ENCODE results near the gene TNFRSF25.

Gene TNFRSF25

DNA sequence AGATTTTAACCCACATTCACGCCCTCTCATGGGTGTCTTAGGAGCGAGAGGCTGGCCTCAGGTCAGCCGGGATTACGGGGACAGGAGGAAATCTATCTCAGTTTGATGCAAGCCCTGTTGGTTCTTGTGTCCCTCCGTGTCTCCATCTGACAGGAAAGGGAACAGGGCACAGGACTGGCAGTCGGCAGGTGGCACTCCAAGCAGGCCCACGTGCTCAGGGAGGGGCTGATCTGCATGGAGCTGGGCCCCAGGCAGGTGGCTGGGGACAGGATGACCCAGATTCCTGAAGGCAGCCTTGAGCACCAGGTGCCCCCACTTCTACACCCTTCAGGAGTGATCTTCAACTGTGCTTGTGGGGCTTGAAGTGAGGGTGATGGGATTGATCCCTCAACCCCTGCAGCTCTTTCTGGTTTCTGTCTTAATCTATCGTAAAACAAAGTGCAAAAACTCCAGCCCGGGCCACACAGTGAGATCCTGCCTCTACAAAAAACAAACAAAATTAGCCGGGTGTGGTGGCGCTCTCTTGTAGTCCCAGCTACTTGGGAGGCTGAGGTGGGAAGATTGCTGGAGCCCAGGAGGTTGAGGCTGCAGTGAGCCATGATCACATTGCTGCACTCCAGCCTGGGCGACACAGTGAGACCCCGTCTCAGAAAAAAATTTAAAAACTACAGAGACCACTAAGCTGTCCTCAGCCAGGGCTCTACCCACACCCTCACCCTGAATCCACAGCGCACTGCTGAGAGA is 17.2 kb upstream of the TNFRSF25 start:
- TF ChIP-seq POLR2AphosphoS5 (IDR thresholded peaks at IDR 0.05; ENCODE audit: low read depth, low read length): no peak
- no peak for TF ChIP-seq FOXP2 (optimal IDR thresholded peaks at IDR 0.05; ENCODE audit: borderline replicate concordance, extremely low read depth, extremely low read length, insufficient read depth)
- TF ChIP-seq, protein P1, sequence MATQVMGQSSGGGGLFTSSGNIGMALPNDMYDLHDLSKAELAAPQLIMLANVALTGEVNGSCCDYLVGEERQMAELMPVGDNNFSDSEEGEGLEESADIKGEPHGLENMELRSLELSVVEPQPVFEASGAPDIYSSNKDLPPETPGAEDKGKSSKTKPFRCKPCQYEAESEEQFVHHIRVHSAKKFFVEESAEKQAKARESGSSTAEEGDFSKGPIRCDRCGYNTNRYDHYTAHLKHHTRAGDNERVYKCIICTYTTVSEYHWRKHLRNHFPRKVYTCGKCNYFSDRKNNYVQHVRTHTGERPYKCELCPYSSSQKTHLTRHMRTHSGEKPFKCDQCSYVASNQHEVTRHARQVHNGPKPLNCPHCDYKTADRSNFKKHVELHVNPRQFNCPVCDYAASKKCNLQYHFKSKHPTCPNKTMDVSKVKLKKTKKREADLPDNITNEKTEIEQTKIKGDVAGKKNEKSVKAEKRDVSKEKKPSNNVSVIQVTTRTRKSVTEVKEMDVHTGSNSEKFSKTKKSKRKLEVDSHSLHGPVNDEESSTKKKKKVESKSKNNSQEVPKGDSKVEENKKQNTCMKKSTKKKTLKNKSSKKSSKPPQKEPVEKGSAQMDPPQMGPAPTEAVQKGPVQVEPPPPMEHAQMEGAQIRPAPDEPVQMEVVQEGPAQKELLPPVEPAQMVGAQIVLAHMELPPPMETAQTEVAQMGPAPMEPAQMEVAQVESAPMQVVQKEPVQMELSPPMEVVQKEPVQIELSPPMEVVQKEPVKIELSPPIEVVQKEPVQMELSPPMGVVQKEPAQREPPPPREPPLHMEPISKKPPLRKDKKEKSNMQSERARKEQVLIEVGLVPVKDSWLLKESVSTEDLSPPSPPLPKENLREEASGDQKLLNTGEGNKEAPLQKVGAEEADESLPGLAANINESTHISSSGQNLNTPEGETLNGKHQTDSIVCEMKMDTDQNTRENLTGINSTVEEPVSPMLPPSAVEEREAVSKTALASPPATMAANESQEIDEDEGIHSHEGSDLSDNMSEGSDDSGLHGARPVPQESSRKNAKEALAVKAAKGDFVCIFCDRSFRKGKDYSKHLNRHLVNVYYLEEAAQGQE (IDR thresholded peaks at IDR 0.05; ENCODE audit: insufficient read depth in 1 of 2, low read depth in 2 of 2, low read length in 2 of 2): no peak
- no peak for TF ChIP-seq TAF1 (IDR thresholded peaks at IDR 0.05; ENCODE audit: borderline replicate concordance, insufficient read depth, low read length)
- no peak for TF ChIP-seq SIN3A (IDR thresholded peaks at IDR 0.05; ENCODE audit: borderline replicate concordance, insufficient read depth, low read length)

DNA sequence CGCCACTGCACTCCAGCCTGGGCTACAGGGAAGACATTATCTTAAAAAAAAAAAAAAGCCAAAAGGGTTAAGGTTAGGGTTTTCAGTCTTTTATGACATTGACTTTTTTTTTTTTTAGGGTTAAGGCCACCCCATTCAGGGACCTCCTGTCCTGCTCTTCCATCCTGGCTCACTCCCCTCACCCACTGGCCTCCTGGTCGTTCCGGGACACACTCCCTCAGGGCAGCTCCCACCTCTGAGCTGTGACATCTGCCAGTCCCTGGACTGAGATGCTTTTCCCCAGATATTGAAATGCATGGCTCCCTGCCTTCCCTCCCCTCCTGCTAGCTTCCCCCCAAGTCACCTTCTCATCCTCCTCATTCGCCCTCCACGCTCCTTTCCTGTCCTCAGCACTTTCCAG is 15.8 kb upstream of the TNFRSF25 start:
- TF ChIP-seq, protein P1 (IDR thresholded peaks at IDR 0.05; ENCODE audit: insufficient read depth in 1 of 2, low read depth in 2 of 2, low read length in 2 of 2): no peak
- TF ChIP-seq FOXP2 (optimal IDR thresholded peaks at IDR 0.05; ENCODE audit: borderline replicate concordance, extremely low read depth, extremely low read length, insufficient read depth): no peak

DNA sequence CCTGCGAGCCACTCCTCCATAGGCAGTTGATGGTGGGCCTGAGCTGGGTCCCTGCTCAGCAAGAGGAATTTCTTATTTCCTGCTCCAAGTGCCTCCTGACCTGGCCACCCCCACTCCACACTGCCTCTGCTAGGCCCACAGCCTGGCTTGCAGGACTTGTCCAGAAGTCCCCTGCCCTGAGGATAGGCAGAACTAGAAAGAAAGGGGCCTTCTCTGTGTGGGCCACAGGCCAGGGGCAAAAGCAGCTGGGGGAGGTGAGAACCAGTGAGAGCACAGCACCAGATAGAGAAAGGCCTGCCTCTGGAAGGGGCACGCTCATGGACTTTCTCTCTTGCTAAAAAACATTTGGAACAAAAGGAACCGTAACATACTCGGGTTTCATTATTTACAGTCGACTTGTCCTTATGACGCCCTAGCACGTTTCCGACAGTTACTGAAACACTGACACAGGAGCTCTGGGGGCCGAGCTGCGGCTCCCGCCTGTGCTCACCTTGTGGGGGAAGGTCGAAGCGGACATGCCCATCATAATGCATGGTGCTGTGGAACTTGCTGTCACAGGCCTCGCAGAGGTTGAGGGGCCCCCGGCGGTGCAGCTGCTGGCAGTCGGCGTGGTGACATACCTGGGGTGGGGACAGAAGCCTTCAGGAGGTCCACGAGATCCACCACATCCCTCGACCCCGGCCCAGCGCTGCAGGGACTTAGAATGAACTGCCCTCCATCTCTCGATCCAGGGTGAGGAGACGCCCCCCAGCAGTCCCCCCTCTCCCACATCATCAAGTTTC is 11.3 kb upstream of the TNFRSF25 start:
- TF ChIP-seq POLR2AphosphoS5 (IDR thresholded peaks at IDR 0.05; ENCODE audit: low read depth, low read length) (no peak), FOXP2 (optimal IDR thresholded peaks at IDR 0.05; ENCODE audit: borderline replicate concordance, extremely low read depth, extremely low read length, insufficient read depth) (no peak), SIN3A (IDR thresholded peaks at IDR 0.05; ENCODE audit: borderline replicate concordance, insufficient read depth, low read length) (no peak), TAF1 (IDR thresholded peaks at IDR 0.05; ENCODE audit: borderline replicate concordance, insufficient read depth, low read length) (no peak)
- TF ChIP-seq, protein P1 (IDR thresholded peaks at IDR 0.05; ENCODE audit: insufficient read depth in 1 of 2, low read depth in 2 of 2, low read length in 2 of 2): no peak

DNA sequence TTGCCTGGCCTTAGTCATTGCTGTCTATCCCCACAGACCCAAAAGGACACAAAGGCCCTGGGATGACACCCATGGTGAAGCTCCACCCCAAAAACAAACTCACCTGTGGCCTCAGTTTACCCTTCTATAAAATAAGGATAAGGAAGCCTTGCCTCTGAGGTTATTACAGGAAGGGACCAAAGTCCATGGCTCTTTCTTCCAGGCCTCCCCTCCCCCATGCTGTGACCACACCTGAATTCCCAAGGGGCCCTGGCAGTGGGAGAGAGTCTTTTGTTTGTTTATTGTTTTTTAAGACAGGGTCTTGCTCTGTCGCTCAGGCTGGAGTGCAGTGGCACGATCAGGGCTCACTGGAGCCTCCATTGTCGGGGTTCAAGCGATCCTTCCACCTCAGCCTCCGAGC is 10.5 kb upstream of the TNFRSF25 start:
- TF ChIP-seq, protein P1 (IDR thresholded peaks at IDR 0.05; ENCODE audit: insufficient read depth in 1 of 2, low read depth in 2 of 2, low read length in 2 of 2): no peak
- TF ChIP-seq POLR2AphosphoS5 (IDR thresholded peaks at IDR 0.05; ENCODE audit: low read depth, low read length) (no peak), TAF1 (IDR thresholded peaks at IDR 0.05; ENCODE audit: borderline replicate concordance, insufficient read depth, low read length) (no peak), SIN3A (IDR thresholded peaks at IDR 0.05; ENCODE audit: borderline replicate concordance, insufficient read depth, low read length) (no peak), FOXP2 (optimal IDR thresholded peaks at IDR 0.05; ENCODE audit: borderline replicate concordance, extremely low read depth, extremely low read length, insufficient read depth) (no peak)

Data from PFSK-1 (cell line).